Cardiac muscle cell (in vitro differentiated cells and primary cell): ENCODE data around the gene CACNA2D2. TPM values are rescaled to one million over a fixed set of nuclear protein-coding genes. Genes with fewer than 3 reads are reported as not detected.

Experiments
- DNase-seq, 2 donors: peaks; one replicate each; pipeline versions ENCODE4 v3.0.0 to v3.0.0-alpha.2; 2010 to 2017; ENCODE audit warnings: low read depth in 1 of 2, low spot score in 1 of 2
- H3K27ac ChIP-seq: fragments of 200-600 bp; sonication (generic); 2 replicates; pipeline ENCODE4 v1.5.1; 2016
- H3K27me3 ChIP-seq: fragments of 200-600 bp; sonication (generic); 2 replicates; pipeline ENCODE4 v1.6.0; 2016; ENCODE audit warnings: control low read depth
- H3K36me3 ChIP-seq: fragments of 200-600 bp; sonication (generic); 2 replicates; pipeline ENCODE4 v1.5.1; 2016; ENCODE audit warnings: control low read depth
- H3K4me1 ChIP-seq: fragments of 200-600 bp; sonication (generic); 2 replicates; pipeline ENCODE4 v1.8.1; 2017; ENCODE audit warnings: low read depth, mild to moderate bottlenecking, mixed run types
- H3K4me3 ChIP-seq: fragments of 200-600 bp; sonication (generic); 2 replicates; pipeline ENCODE4 v1.5.1; 2016; ENCODE audit warnings: mild to moderate bottlenecking
- H3K9me3 ChIP-seq: fragments of 200-600 bp; sonication (generic); 2 replicates; pipeline ENCODE4 v1.5.1; 2017; ENCODE audit warnings: low read depth, mild to moderate bottlenecking, control low read depth
- CTCF ChIP-seq: IDR thresholded peaks from 2 replicates; pipeline ENCODE4 v1.5.1; 2012; ENCODE audit warnings: low read depth, mild to moderate bottlenecking, low read length
- polyA plus RNA-seq: library from polyadenylated mRNA; unstranded; fragments of >200 nt; fragmentation: Nextera tagmentation; extraction: Ambion mirVana; gene quantifications from 2 replicates; pipeline ENCODE4 v1.2.1, GENCODE V29; 2016
- total RNA-seq: library from RNA; depleted of rRNA; stranded (reverse); fragments of >200 nt; gene quantifications from 2 replicates; pipeline ENCODE4 v1.2.3, GENCODE V29; 2016

The CACNA2D2 gene
- total and polyA plus RNA-seq, 2 experiments from 2014 or later: 5.4 to 8.7 TPM

DNA sequence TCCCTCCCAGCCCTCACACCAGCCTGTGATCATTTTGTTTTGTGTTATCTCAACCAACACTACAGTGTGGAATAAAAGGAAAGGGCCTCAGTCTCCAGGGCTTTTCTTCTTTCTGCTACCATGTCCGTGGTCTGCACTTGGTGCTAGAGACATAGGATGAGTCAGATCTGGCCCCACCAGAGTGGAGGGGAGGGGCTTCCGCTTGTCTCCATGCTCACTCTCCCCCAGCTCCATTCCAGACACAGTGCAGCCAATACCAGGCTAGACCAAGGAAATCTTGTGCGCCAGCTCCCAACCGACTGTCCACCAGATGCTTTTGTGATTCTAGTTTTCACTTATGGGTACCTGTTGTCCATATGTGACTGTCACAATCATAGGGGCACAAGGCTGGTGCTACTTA is 92.2 kb downstream of the CACNA2D2 start:
- H3K9me3 ChIP-seq: no peaks in the 10 kb centered on the region
- no peak for TF ChIP-seq CTCF
- DNase-seq: no peak
- H3K4me1 ChIP-seq: peaks cover 3% of the 10 kb centered on the region
- no peaks in the 10 kb centered on the region for H3K27me3 ChIP-seq
- H3K36me3 ChIP-seq: no peaks in the 10 kb centered on the region
- no peak overlapping the region for H3K4me3 ChIP-seq
- no peak overlapping the region for H3K27ac ChIP-seq

- H3K27me3 ChIP-seq: no peaks in the 10 kb centered on the region
- no peak overlapping the region for H3K27ac ChIP-seq
- DNase-seq: no peak
- H3K4me1 ChIP-seq: no peaks in the 10 kb centered on the region
- H3K9me3 ChIP-seq: no peaks in the 10 kb centered on the region
- no peaks in the 10 kb centered on the region for H3K36me3 ChIP-seq
- H3K4me3 ChIP-seq: no peak overlapping the region
- TF ChIP-seq CTCF: no peak
These were observed 92.8 kb downstream of the CACNA2D2 start for GRCh38 chr3:50410608-50411139.

DNA sequence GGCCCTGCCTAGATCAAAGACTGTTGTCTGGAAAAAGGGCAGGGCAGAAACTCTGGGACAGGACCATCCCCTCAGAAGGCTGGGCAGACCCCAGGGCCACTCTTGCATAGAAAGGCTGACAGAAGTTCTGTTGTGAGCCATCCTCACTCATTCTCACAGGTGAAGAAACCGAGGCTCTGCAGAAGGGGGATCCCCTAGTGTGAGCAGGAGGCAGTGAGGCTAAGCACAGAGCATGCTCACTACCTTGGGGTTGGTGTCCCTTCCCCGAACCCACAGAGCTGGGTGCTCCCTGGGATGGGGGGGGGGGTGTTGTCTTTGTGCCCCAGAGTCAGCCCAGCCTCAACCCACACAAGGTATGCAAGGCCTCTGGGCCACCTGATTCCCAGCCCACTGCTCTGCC is 93.2 kb downstream of the CACNA2D2 start:
- TF ChIP-seq CTCF: no peak

GRCh38 chr3:50408443-50408944 is 94.9 kb downstream of the CACNA2D2 start:
- Histone ChIP-seq H3K4me3 (no peak overlapping the region), H3K27me3 (no peaks in the 10 kb centered on the region), H3K36me3 (no peaks in the 10 kb centered on the region), H3K27ac (no peak overlapping the region), H3K9me3 (no peaks in the 10 kb centered on the region), H3K4me1 (no peaks in the 10 kb centered on the region)
- DNase-seq: no peak
- no peak for TF ChIP-seq CTCF

More for the DNA sequence above, 93.2 kb downstream of the CACNA2D2 start:
- Histone ChIP-seq H3K4me3 (no peak overlapping the region), H3K27ac (no peak overlapping the region), H3K4me1 (no peaks in the 10 kb centered on the region), H3K36me3 (no peaks in the 10 kb centered on the region), H3K27me3 (no peaks in the 10 kb centered on the region), H3K9me3 (no peaks in the 10 kb centered on the region)
- no peak for DNase-seq

DNA sequence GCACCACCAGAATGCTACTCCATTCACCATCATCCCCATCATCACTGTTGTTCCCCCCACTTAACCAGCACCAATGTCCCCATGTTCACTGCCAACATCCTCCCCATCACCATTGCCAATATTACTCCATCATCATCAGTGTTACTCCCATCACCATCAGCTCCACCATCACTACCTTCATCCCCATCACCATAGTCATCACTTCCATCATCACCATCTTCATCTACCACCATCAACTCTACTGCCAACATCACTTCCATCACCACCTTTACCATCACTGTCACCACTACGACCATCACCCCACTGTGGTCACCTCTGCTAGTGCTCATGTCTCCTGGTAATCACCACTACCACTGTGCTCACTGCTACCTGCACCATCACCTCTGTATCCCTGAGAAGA is 96.9 kb downstream of the CACNA2D2 start:
- H3K27ac ChIP-seq: no peak overlapping the region
- no peaks in the 10 kb centered on the region for H3K9me3 ChIP-seq
- H3K4me1 ChIP-seq: no peaks in the 10 kb centered on the region
- no peak for TF ChIP-seq CTCF
- no peak for DNase-seq
- H3K27me3 ChIP-seq: no peaks in the 10 kb centered on the region
- H3K4me3 ChIP-seq: no peak overlapping the region
- H3K36me3 ChIP-seq: no peaks in the 10 kb centered on the region
